Activated naive CD4-positive, alpha-beta T cell treated with anti-CD3 and anti-CD28 coated beads for 36 hours (primary cell): ENCODE results near the gene RHBDL1. TPM values are rescaled to one million over a fixed set of nuclear protein-coding genes. Genes with fewer than 3 reads are reported as not detected.
"Not testable (repeated sequence)": the region's sequence is repeated elsewhere in the genome, so short reads cannot be mapped to it uniquely, and the experiment has no call there.

ENCODE experiments used
- CTCF ChIA-PET: fragments of 350-600 bp; sonication (Branson Sonifier 250); formaldehyde crosslinking; loops from one replicate; lab custom pipeline; 2021; ENCODE audit warnings: antibody characterized with exemption; lab: Charles Lee
- DNase-seq: peaks from one replicate; pipeline ENCODE4 v3.0.0-alpha.2; 2020
- H3K27ac Mint-ChIP-seq: one replicate; pipeline ENCODE4 v1.8.0; 2021; ENCODE audit warnings: mild to moderate bottlenecking, mixed read lengths
- H3K27me3 Mint-ChIP-seq: one replicate; pipeline ENCODE4 v1.8.0; 2021; ENCODE audit warnings: low read depth, mixed read lengths
- H3K36me3 Mint-ChIP-seq: one replicate; pipeline ENCODE4 v1.8.0; 2021; ENCODE audit warnings: low read depth, mixed read lengths
- H3K4me1 Mint-ChIP-seq: one replicate; pipeline ENCODE4 v1.8.0; 2021; ENCODE audit warnings: low read depth, mixed read lengths
- H3K4me3 Mint-ChIP-seq: one replicate; pipeline ENCODE4 v1.8.0; 2021; ENCODE audit warnings: mild to moderate bottlenecking, moderate library complexity, mixed read lengths
- H3K9me3 Mint-ChIP-seq: one replicate; pipeline ENCODE4 v1.8.0; 2021; ENCODE audit warnings: mixed read lengths
- intact Hi-C: fragments of 100-400 bp; cut with micrococcal nuclease; formaldehyde crosslinking; loops from one replicate; pipeline ENCODE4 v1.15.1; 2023
- total RNA-seq, 2 experiments: library from RNA; stranded (reverse); gene quantifications; one replicate each; pipeline ENCODE4 v1.2.3, GENCODE V29; 2021

The RHBDL1 gene
- total RNA-seq, 2 experiments from 2014 or later, result 0.60 to 0.94 TPM

- CTCF ChIA-PET, result no interaction called here
- H3K4me3 Mint-ChIP-seq, result peak overlapping the region; percentile 80
- H3K27ac Mint-ChIP-seq, result peak overlapping the region; percentile 50
- H3K36me3 Mint-ChIP-seq, result peaks cover 11% of the 10 kb centered on the region
- H3K9me3 Mint-ChIP-seq, result no peaks in the 10 kb centered on the region
- no peak for DNase-seq
- H3K4me1 Mint-ChIP-seq, result peaks cover 34% of the 10 kb centered on the region
- intact Hi-C loops, result loop anchor here (2.0 to 5.0 kb wide), 3 partner anchors 40 to 289 kb away; partner anchors contain the start of genes ANTKMT, CAPN15 and LMF1
- H3K27me3 Mint-ChIP-seq, result no peaks in the 10 kb centered on the region
Measured at GRCh38 chr16:681746-682427, 6.4 kb downstream of the RHBDL1 start.

GRCh38 chr16:682493-683395 lies 7.3 kb downstream of the RHBDL1 start:
- peak overlapping the region; percentile 31 for H3K27ac Mint-ChIP-seq
- H3K36me3 Mint-ChIP-seq, result peaks cover 12% of the 10 kb centered on the region
- intact Hi-C loops, result loop anchor here (5.0 kb wide), 2 partner anchors 40 to 155 kb away; partner anchors contain the start of genes ANTKMT and CAPN15
- CTCF ChIA-PET, result no interaction called here
- no peak for DNase-seq
- H3K4me1 Mint-ChIP-seq, result peaks cover 32% of the 10 kb centered on the region
- H3K4me3 Mint-ChIP-seq, result peak overlapping the region; percentile 80
- H3K27me3 Mint-ChIP-seq, result no peaks in the 10 kb centered on the region
- no peaks in the 10 kb centered on the region for H3K9me3 Mint-ChIP-seq

- intact Hi-C loops, result loop anchor here (2.0 to 5.0 kb wide), 3 partner anchors 39 to 156 kb away; partner anchors contain the start of genes ANTKMT, CAPN15 and METTL26
- CTCF ChIA-PET, result no interaction called here
- Mint-ChIP-seq H3K4me3 (peak overlapping the region; percentile 80), H3K4me1 (peaks cover 35% of the 10 kb centered on the region), H3K27ac (no peak overlapping the region), H3K27me3 (no peaks in the 10 kb centered on the region), H3K9me3 (no peaks in the 10 kb centered on the region), H3K36me3 (peaks cover 12% of the 10 kb centered on the region)
- no peak for DNase-seq
Measured at GRCh38 chr16:683396-684070, 8.1 kb downstream of the RHBDL1 start.

- CTCF ChIA-PET, result no interaction called here
- intact Hi-C loops, result loop anchor here (2.0 to 5.0 kb wide), 3 partner anchors 38 to 157 kb away; partner anchors contain the start of genes ANTKMT, CAPN15 and METTL26
Measured at GRCh38 chr16:684071-684794, 8.8 kb downstream of the RHBDL1 start, which contains the start of gene JMJD8. Gene JMJD8 (minus strand): TSS chr16:684334. CDS start chr16:684319, 15 bp downstream.

GRCh38 chr16:684961-685696 lies 9.7 kb downstream of the RHBDL1 start:
- no peaks in the 10 kb centered on the region for H3K27me3 Mint-ChIP-seq
- intact Hi-C loops, result loop anchor here (2.0 to 5.0 kb wide), 3 partner anchors 37 to 158 kb away; partner anchors contain the start of genes ANTKMT, CAPN15 and METTL26
- H3K27ac Mint-ChIP-seq, result no peak overlapping the region
- H3K9me3 Mint-ChIP-seq, result no peaks in the 10 kb centered on the region
- H3K4me3 Mint-ChIP-seq, result no peak overlapping the region
- H3K4me1 Mint-ChIP-seq, result peaks cover 48% of the 10 kb centered on the region
- CTCF ChIA-PET, result no interaction called here
- H3K36me3 Mint-ChIP-seq, result peaks cover 12% of the 10 kb centered on the region
- no peak for DNase-seq

More at GRCh38 chr16:684071-684794, 8.8 kb downstream of the RHBDL1 start, which contains the start of gene JMJD8:
- Mint-ChIP-seq H3K4me1 (peaks cover 42% of the 10 kb centered on the region), H3K27me3 (no peaks in the 10 kb centered on the region), H3K4me3 (peak within 1 kb of the TSS; percentile 80), H3K9me3 (no peaks in the 10 kb centered on the region), H3K36me3 (peaks cover 12% of the 10 kb centered on the region), H3K27ac (peak within 1 kb of the TSS; percentile 46)
- DNase-seq, result peak; percentile 98

- peak overlapping the region; percentile 29 for H3K4me3 Mint-ChIP-seq
- H3K27me3 Mint-ChIP-seq, result no peaks in the 10 kb centered on the region
- no peak for DNase-seq
- H3K4me1 Mint-ChIP-seq, result peaks cover 53% of the 10 kb centered on the region
- H3K9me3 Mint-ChIP-seq, result no peaks in the 10 kb centered on the region
- H3K36me3 Mint-ChIP-seq, result peaks cover 12% of the 10 kb centered on the region
- intact Hi-C loops, result loop anchor here (2.0 kb wide), 1 partner anchor 49 kb away; the partner anchor contains the start of gene METTL26
- no peak overlapping the region for H3K27ac Mint-ChIP-seq
- CTCF ChIA-PET, result no interaction called here
Measured at GRCh38 chr16:685967-686366, 10.5 kb downstream of the RHBDL1 start.

GRCh38 chr16:686459-687260 lies 11.2 kb downstream of the RHBDL1 start:
- CTCF ChIA-PET, result no interaction called here
- intact Hi-C loops, result no loop called here
- no peak for DNase-seq
- Mint-ChIP-seq H3K27me3 (no peaks in the 10 kb centered on the region), H3K4me3 (no peak overlapping the region), H3K27ac (no peak overlapping the region), H3K36me3 (peaks cover 10% of the 10 kb centered on the region), H3K9me3 (no peaks in the 10 kb centered on the region), H3K4me1 (peaks cover 48% of the 10 kb centered on the region)

- DNase-seq, result no peak
- intact Hi-C loops, result no loop called here
- Mint-ChIP-seq H3K4me1 (peaks cover 40% of the 10 kb centered on the region), H3K36me3 (peaks cover 6% of the 10 kb centered on the region), H3K4me3 (no peak overlapping the region), H3K27ac (no peak overlapping the region), H3K27me3 (no peaks in the 10 kb centered on the region), H3K9me3 (no peaks in the 10 kb centered on the region)
- CTCF ChIA-PET, result no interaction called here
Measured at GRCh38 chr16:687499-687898, 12.0 kb downstream of the RHBDL1 start.

GRCh38 chr16:689175-689897 lies 13.9 kb downstream of the RHBDL1 start:
- Mint-ChIP-seq H3K4me3 (peak overlapping the region; percentile 86), H3K27ac (peak overlapping the region; percentile 79), H3K27me3 (no peaks in the 10 kb centered on the region), H3K36me3 (peaks cover 1% of the 10 kb centered on the region), H3K9me3 (no peaks in the 10 kb centered on the region), H3K4me1 (peaks cover 31% of the 10 kb centered on the region)
- CTCF ChIA-PET, result interaction anchor here (0.6 to 1.6 kb wide), 4 partner anchors 13 to 117 kb away, joined by 3 to 4 read pairs (median 3); no protein-coding TSS in a partner anchor
- intact Hi-C loops, result no loop called here
- DNase-seq, result no peak

GRCh38 chr16:691242-691641 lies 15.8 kb downstream of the RHBDL1 start:
- intact Hi-C loops, result not testable (repeated sequence)

More at GRCh38 chr16:691242-691641, 15.8 kb downstream of the RHBDL1 start:
- H3K36me3 Mint-ChIP-seq, DNase-seq, CTCF ChIA-PET, H3K27ac Mint-ChIP-seq, H3K9me3 Mint-ChIP-seq, H3K27me3 Mint-ChIP-seq: not testable (repeated sequence)
- peak overlapping the region; percentile 41 for H3K4me3 Mint-ChIP-seq
- H3K4me1 Mint-ChIP-seq, result peaks cover 33% of the 10 kb centered on the region
